ENCODE measurements around the gene KIF19. TPM values are rescaled to one million over a fixed set of nuclear protein-coding genes. Genes with fewer than 3 reads are reported as not detected.

KIF19 gene
- polyA plus RNA-seq, 2 of the 4 experiments (the other 2 are of a cell fraction) = not detected

DNA sequence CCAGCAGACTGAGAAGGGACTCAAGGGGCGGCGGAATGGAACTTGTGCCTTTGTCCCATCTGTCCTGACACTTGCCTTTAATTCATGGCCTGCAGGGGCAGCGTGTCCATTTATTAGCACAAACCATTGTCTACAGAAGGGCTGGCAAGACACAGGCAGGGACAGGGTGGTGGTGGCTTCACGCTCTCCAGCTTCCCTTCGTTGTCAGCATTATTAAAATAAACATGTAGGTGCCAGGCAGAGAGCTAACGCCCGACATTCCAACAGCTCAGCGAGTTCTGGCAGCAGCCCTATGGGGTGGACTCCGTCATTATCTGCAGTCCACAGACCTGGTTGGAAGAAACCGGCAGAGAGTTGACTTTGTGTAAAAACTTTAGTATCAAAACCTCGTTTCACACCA is 35.7 kb upstream of the KIF19 start (continued):
- TF ChIP-seq TP53 (CRISPR knock-in tag; IDR thresholded peaks at IDR 0.05) (no peak), CBX2 (IDR thresholded peaks at IDR 0.05; ENCODE audit: borderline replicate concordance, low read depth) (no peak), POLR2A (IDR thresholded peaks at IDR 0.05; ENCODE audit: low read length) (no peak), BHLHE40 (IDR thresholded peaks at IDR 0.05; ENCODE audit: low read depth, low read length) (no peak), RFX5 (IDR thresholded peaks at IDR 0.05) (no peak), KDM5A (IDR thresholded peaks at IDR 0.05) (no peak), EHMT2 (IDR thresholded peaks at IDR 0.05; ENCODE audit: low read depth) (no peak)

- Histone ChIP-seq H3K4me1 (peaks cover 7% of the 10 kb centered on the region; the same call in 2 of the 3 replicates), H3K4me2 (no peak overlapping the region), H3K27ac (no peak overlapping the region), H3K4me3 (no peak overlapping the region), H3K9me3 (no peaks in the 10 kb centered on the region)
- TF ChIP-seq POLR2AphosphoS2 (conservative IDR thresholded peaks at IDR 0.05; ENCODE audit: low read length) = no peak
- ChIA-PET POLR2A (no interaction called here), CTCF (interaction anchor here (0.6 to 9.1 kb wide), 2 partner anchors 78 to 697 kb away, joined by 3 to 62 read pairs; partner anchors contain the start of gene TTYH2)
- DNase-seq (ENCODE audit: low read depth in 1 of 2, low spot score in 1 of 2) = no peak
- WGBS (ENCODE audit: missing lambda C conversion rate) = 77% methylated on average over 10 of the region's 10 CpGs
- no peak for ATAC-seq
- FAIRE-seq = no peak
Measured at GRCh38 chr17:74292495-74292894, 33.5 kb upstream of the KIF19 start.

GRCh38 chr17:74295625-74296547 is 30.1 kb upstream of the KIF19 start:
- no peaks in the 10 kb centered on the region for H3K9me3 ChIP-seq
- ChIA-PET POLR2A (interaction anchor here (1.0 to 1.2 kb wide), 2 partner anchors 92 to 93 kb away, joined by 3 to 5 read pairs; no protein-coding TSS in a partner anchor), CTCF (interaction anchor here (0.6 to 9.1 kb wide), 21 partner anchors 10 to 327 kb away, joined by 3 to 125 read pairs (median 5); partner anchors contain the start of genes BTBD17, GPR142 and TTYH2)
- peak; percentile 8 for TF ChIP-seq ZFP36 (IDR thresholded peaks at IDR 0.05; ENCODE audit: borderline replicate concordance, partially characterized antibody)
- TF ChIP-seq, protein P1, sequence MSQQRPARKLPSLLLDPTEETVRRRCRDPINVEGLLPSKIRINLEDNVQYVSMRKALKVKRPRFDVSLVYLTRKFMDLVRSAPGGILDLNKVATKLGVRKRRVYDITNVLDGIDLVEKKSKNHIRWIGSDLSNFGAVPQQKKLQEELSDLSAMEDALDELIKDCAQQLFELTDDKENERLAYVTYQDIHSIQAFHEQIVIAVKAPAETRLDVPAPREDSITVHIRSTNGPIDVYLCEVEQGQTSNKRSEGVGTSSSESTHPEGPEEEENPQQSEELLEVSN (IDR thresholded peaks at IDR 0.05; ENCODE audit: borderline replicate concordance, low read depth) = no peak
- peaks cover 7% of the 10 kb centered on the region; the same call in 2 of the 3 replicates for H3K4me1 ChIP-seq
- FAIRE-seq (no peak), DNase-seq (ENCODE audit: low read depth in 1 of 2, low spot score in 1 of 2) (no peak), ATAC-seq (peak; percentile 56 to 63; a peak in 5 of 6 replicates)
- no peak overlapping the region for H3K4me2 ChIP-seq
- no peak overlapping the region for H3K27ac ChIP-seq
- no peak overlapping the region for H3K4me3 ChIP-seq
- WGBS (ENCODE audit: missing lambda C conversion rate) = 63% methylated on average over 10 of the region's 10 CpGs

DNA sequence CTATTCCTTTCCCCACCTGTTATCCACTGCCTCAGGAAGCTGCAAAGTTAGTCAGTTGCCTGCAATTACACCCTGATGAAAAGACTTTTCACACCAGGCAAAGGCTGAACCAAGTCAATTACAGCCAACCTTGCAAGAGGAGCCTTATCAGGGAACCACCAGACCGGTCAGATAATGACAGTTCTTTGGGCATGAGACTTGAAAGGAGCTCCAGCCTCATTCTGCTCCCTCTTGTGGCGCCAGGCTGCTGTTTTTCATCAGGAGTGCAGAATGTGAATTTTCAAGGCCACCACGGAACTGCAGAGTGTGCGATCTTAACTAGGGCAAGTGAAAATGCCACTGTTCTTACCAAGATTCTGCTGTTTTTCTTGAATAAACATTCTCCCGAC is 29.5 kb upstream of the KIF19 start:
- no peak overlapping the region for H3K4me2 ChIP-seq
- H3K9me3 ChIP-seq = no peaks in the 10 kb centered on the region
- DNase-seq (ENCODE audit: low read depth in 1 of 2, low spot score in 1 of 2) (peak; percentile 60 to 73), FAIRE-seq (peak; percentile 13), ATAC-seq (peak; percentile 87)
- ChIA-PET CTCF (interaction anchor here (0.7 to 9.1 kb wide), 25 partner anchors 9 to 567 kb away, joined by 3 to 125 read pairs (median 5); partner anchors contain the start of genes BTBD17, GPR142 and TTYH2), POLR2A (interaction anchor here (0.6 to 1.2 kb wide), 3 partner anchors 22 to 94 kb away, joined by 3 to 5 read pairs (median 4); no protein-coding TSS in a partner anchor)
- peaks cover 7% of the 10 kb centered on the region; the same call in 2 of the 3 replicates for H3K4me1 ChIP-seq
- H3K4me3 ChIP-seq = no peak overlapping the region
- 13% methylated on average over 5 of the region's 5 CpGs for WGBS (ENCODE audit: missing lambda C conversion rate)
- no peak overlapping the region for H3K27ac ChIP-seq
- TF ChIP-seq HEYL (CRISPR knock-in tag; IDR thresholded peaks at IDR 0.05) = no peak
- TF ChIP-seq TFCP2L1 (CRISPR knock-in tag; IDR thresholded peaks at IDR 0.05) = no peak
- no peak for TF ChIP-seq EHF (CRISPR knock-in tag; IDR thresholded peaks at IDR 0.05)
- TF ChIP-seq EP300 (IDR thresholded peaks at IDR 0.05) = no peak
- TF ChIP-seq HOXB5 (CRISPR knock-in tag; IDR thresholded peaks at IDR 0.05) = no peak
- peak; percentile 55; the same call in 2 of the 3 replicates for TF ChIP-seq SMC3 (IDR thresholded peaks at IDR 0.05)
- no peak for TF ChIP-seq FOSB (CRISPR knock-in tag; IDR thresholded peaks at IDR 0.05)
- no peak for TF ChIP-seq SREBF2 (IDR thresholded peaks at IDR 0.05)
- TF ChIP-seq MAX (IDR thresholded peaks at IDR 0.05) = no peak
- TF ChIP-seq CTCF (IDR thresholded peaks at IDR 0.05) = peak; percentile 53
- TF ChIP-seq, protein P2, sequence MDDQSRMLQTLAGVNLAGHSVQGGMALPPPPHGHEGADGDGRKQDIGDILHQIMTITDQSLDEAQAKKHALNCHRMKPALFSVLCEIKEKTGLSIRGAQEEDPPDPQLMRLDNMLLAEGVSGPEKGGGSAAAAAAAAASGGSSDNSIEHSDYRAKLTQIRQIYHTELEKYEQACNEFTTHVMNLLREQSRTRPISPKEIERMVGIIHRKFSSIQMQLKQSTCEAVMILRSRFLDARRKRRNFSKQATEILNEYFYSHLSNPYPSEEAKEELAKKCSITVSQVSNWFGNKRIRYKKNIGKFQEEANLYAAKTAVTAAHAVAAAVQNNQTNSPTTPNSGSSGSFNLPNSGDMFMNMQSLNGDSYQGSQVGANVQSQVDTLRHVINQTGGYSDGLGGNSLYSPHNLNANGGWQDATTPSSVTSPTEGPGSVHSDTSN (IDR thresholded peaks at IDR 0.05) = no peak
- TF ChIP-seq POLR2A (IDR thresholded peaks at IDR 0.05; ENCODE audit: low read length) = no peak
- no peak for TF ChIP-seq RARB (CRISPR knock-in tag; IDR thresholded peaks at IDR 0.05)
- TF ChIP-seq KDM5A (IDR thresholded peaks at IDR 0.05) = no peak
- TF ChIP-seq MAZ (IDR thresholded peaks at IDR 0.05; ENCODE audit: borderline replicate concordance, low read depth, low read length) = no peak
- TF ChIP-seq CBX8 (IDR thresholded peaks at IDR 0.05) = no peak
- no peak for TF ChIP-seq ATOH8 (CRISPR knock-in tag; IDR thresholded peaks at IDR 0.05; ENCODE audit: low read depth)
- peak; percentile 64 for TF ChIP-seq MAFK (IDR thresholded peaks at IDR 0.05; ENCODE audit: partially characterized antibody)
- no peak for TF ChIP-seq ZC3H11A (IDR thresholded peaks at IDR 0.05)

Data from A549 (cell line).